GM23338 (cell line): Measurements from ENCODE around the gene PDE1A. TPM values are rescaled to one million over a fixed set of nuclear protein-coding genes. Genes with fewer than 3 reads are reported as not detected.

Experiments used
- ATAC-seq: fragments of 200-7000 bp; cut with Tn5 transposase; 3 replicates; pipeline ENCODE4 v1.9.1; 2020
- DNase-seq: peaks from one replicate; pipeline ENCODE4 v3.0.0-alpha.2; 2015; ENCODE audit warnings: low spot score
- H2AFZ ChIP-seq: fragments of 200-600 bp; sonication (generic); 2 replicates; pipeline ENCODE4 v1.8.0; 2016; ENCODE audit warnings: antibody characterized with exemption, mild to moderate bottlenecking, moderate library complexity
- H3F3A ChIP-seq: fragments of 200-600 bp; sonication (generic); replicated peaks from 2 replicates; pipeline ENCODE4 v1.8.0; 2017; ENCODE audit warnings: antibody characterized with exemption, mixed run types, low read depth
- H3K27ac ChIP-seq: fragments of 200-600 bp; sonication (generic); 2 replicates; pipeline ENCODE4 v1.6.1; 2016; ENCODE audit warnings: low read depth
- H3K27me3 ChIP-seq: fragments of 200-600 bp; sonication (generic); 2 replicates; pipeline ENCODE4 v1.8.0; 2016; ENCODE audit warnings: mild to moderate bottlenecking, mixed run types, moderate library complexity; ENCODE audit not compliant: insufficient read depth
- H3K36me3 ChIP-seq: fragments of 200-600 bp; sonication (generic); 2 replicates; pipeline ENCODE4 v1.8.0; 2016; ENCODE audit warnings: mild to moderate bottlenecking; ENCODE audit not compliant: insufficient read depth
- H3K4me1 ChIP-seq: fragments of 200-600 bp; sonication (generic); 2 replicates; pipeline ENCODE4 v1.8.0; 2016; ENCODE audit warnings: mild to moderate bottlenecking, moderate library complexity; ENCODE audit not compliant: insufficient read depth
- H3K4me2 ChIP-seq: fragments of 200-600 bp; sonication (generic); 2 replicates; pipeline ENCODE4 v1.7.1; 2017; ENCODE audit warnings: mixed run types
- H3K4me3 ChIP-seq: fragments of 200-600 bp; sonication (generic); 2 replicates; pipeline ENCODE4 v1.6.1; 2016; ENCODE audit warnings: mixed run types
- H3K79me2 ChIP-seq: fragments of 200-600 bp; sonication (generic); replicated peaks from 2 replicates; pipeline ENCODE4 v1.8.0; 2017; ENCODE audit warnings: mild to moderate bottlenecking; ENCODE audit not compliant: insufficient read depth
- H3K9me2 ChIP-seq: fragments of 200-600 bp; sonication (generic); 2 replicates; pipeline ENCODE4 v1.8.0; 2017; ENCODE audit not compliant: insufficient read depth
- H4K20me1 ChIP-seq: fragments of 200-600 bp; sonication (generic); replicated peaks from 2 replicates; pipeline ENCODE4 v1.8.0; 2017; ENCODE audit warnings: mild to moderate bottlenecking; ENCODE audit not compliant: insufficient read depth
- H3K27ac Mint-ChIP-seq: 2 replicates; pipeline ENCODE4 v1.8.0; 2020; ENCODE audit warnings: inconsistent platforms, mild to moderate bottlenecking, moderate library complexity, mixed read lengths
- H3K27me3 Mint-ChIP-seq: 3 replicates; pipeline ENCODE4 v1.8.0; 2022; ENCODE audit warnings: low read depth, mild to moderate bottlenecking, moderate library complexity, mixed read lengths, inconsistent platforms; ENCODE audit not compliant: insufficient read depth, poor library complexity
- H3K36me3 Mint-ChIP-seq: 3 replicates; pipeline ENCODE4 v1.8.0; 2021; ENCODE audit warnings: low read depth, mild to moderate bottlenecking, inconsistent platforms, moderate library complexity, mixed read lengths
- H3K4me1 Mint-ChIP-seq: 3 replicates; pipeline ENCODE4 v1.8.0; 2020; ENCODE audit warnings: mild to moderate bottlenecking, inconsistent platforms, mixed read lengths
- H3K4me3 Mint-ChIP-seq: 3 replicates; pipeline ENCODE4 v1.8.0; 2021; ENCODE audit warnings: moderate library complexity, mild to moderate bottlenecking, inconsistent platforms, mixed read lengths
- H3K9me3 Mint-ChIP-seq: 3 replicates; pipeline ENCODE4 v1.8.0; 2020; ENCODE audit warnings: moderate library complexity, mild to moderate bottlenecking, inconsistent platforms, mixed read lengths
- CREB1 ChIP-seq: fragments of 250-450 bp; sonication (Bioruptor Pico); IDR thresholded peaks from 2 replicates; pipeline ENCODE4 v1.5.0; 2020; ENCODE audit warnings: low read depth, mild to moderate bottlenecking, moderate library complexity
- EZH2 ChIP-seq: fragments of 200-600 bp; sonication (generic); IDR thresholded peaks from one replicate; pipeline ENCODE4 v1.8.0; 2017; ENCODE audit warnings: antibody characterized with exemption, mild to moderate bottlenecking, low read depth; ENCODE audit not compliant: unreplicated experiment
- EZH2phosphoT487 ChIP-seq: fragments of 200-600 bp; sonication (generic); IDR thresholded peaks from one replicate; pipeline ENCODE4 v1.8.1; 2018; ENCODE audit warnings: antibody characterized with exemption; ENCODE audit not compliant: unreplicated experiment
- JUNB ChIP-seq: IDR thresholded peaks from one replicate; pipeline ENCODE4 v1.6.1; 2016; ENCODE audit warnings: antibody characterized with exemption; ENCODE audit not compliant: unreplicated experiment
- NANOG ChIP-seq: IDR thresholded peaks from 2 replicates; pipeline ENCODE4 v1.6.1; 2016; ENCODE audit warnings: antibody characterized with exemption, borderline replicate concordance
- POLR2AphosphoS5 ChIP-seq: IDR thresholded peaks from 2 replicates; pipeline ENCODE4 v1.6.1; 2016; ENCODE audit warnings: antibody characterized with exemption, low read depth
- STAT1 ChIP-seq: IDR thresholded peaks from one replicate; pipeline ENCODE4 v1.6.1; 2016; ENCODE audit warnings: antibody characterized with exemption; ENCODE audit not compliant: unreplicated experiment
- ZNF114 ChIP-seq: fragments of 250-450 bp; sonication (Bioruptor Pico); IDR thresholded peaks from 2 replicates; pipeline ENCODE4 v1.5.0; 2020; ENCODE audit warnings: mild to moderate bottlenecking, moderate library complexity
- ZNF331 ChIP-seq: fragments of 250-450 bp; sonication (Bioruptor Pico); IDR thresholded peaks from 2 replicates; pipeline ENCODE4 v1.5.0; 2020; ENCODE audit warnings: low read depth, mild to moderate bottlenecking, moderate library complexity
- polyA plus RNA-seq: library from polyadenylated mRNA; unstranded; fragments of >200 nt; fragmentation: Nextera tagmentation; extraction: Ambion mirVana; gene quantifications from 2 replicates; pipeline ENCODE4 v1.2.1, GENCODE V29; 2016
- total RNA-seq: library from RNA; depleted of rRNA; stranded (reverse); fragments of >200 nt; shearing (Covaris generic); gene quantifications from 2 replicates; pipeline ENCODE4 v1.2.3, GENCODE V29; 2014
- TF ChIP-seq, protein P1 (sequence below): fragments of 250-450 bp; sonication (Bioruptor Pico); IDR thresholded peaks from 2 replicates; pipeline ENCODE4 v1.5.0; 2020; ENCODE audit warnings: mild to moderate bottlenecking, moderate library complexity
- TF ChIP-seq, protein P2 (sequence below): IDR thresholded peaks from 2 replicates; pipeline ENCODE4 v1.6.1; 2016; ENCODE audit warnings: antibody characterized with exemption
- TF ChIP-seq, protein P3 (sequence below), 2 experiments: fragments of 200-600 bp in 1 of 2; sonication (generic) in 1 of 2; conservative IDR thresholded peaks; 2 replicates each; pipeline versions ENCODE4 v1.5.1 to v1.6.1; 2016 to 2017; ENCODE audit warnings: antibody characterized with exemption in 2 of 2, low read depth in 2 of 2, mild to moderate bottlenecking in 2 of 2, moderate library complexity in 1 of 2
- TF ChIP-seq, protein P4 (sequence below): IDR thresholded peaks from one replicate; pipeline ENCODE4 v1.6.1; 2018; ENCODE audit warnings: antibody characterized with exemption; ENCODE audit not compliant: unreplicated experiment

Gene PDE1A
- total and polyA plus RNA-seq, 2 experiments from 2014 or later = 0.28 to 0.31 TPM

DNA sequence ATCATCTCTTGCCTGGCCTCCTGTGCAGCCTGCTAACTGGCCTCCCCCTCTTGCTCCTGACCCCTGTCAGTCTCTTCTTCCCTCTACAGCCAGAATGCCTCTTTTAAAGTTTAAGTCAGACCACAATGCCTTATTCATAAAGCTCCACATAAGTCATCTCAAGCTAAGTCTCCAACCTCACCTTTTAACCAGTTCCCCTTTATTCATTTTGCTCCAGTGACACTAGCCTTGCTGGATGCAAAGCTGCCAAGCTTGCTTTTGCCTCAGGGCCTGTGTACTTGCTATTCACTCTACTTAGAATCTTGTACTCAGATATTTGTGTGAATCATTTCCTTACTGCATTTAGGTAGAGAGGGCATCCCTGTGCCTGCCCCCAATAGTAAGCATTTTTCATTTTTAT, 180.9 kb downstream of the PDE1A start:
- no peaks in the 10 kb centered on the region for H3K27me3 ChIP-seq
- Mint-ChIP-seq H3K4me3 (no peak overlapping the region), H3K36me3 (no peaks in the 10 kb centered on the region), H3K9me3 (no peaks in the 10 kb centered on the region), H3K27ac (no peak overlapping the region), H3K27me3 (no peaks in the 10 kb centered on the region), H3K4me1 (peaks cover 21% of the 10 kb centered on the region)
- peaks cover 17% of the 10 kb centered on the region; the same call in 1 of the 2 replicates for H3K9me2 ChIP-seq
- H3K27ac ChIP-seq = no peak overlapping the region
- no peak overlapping the region for H3K4me3 ChIP-seq
- no peak overlapping the region for H3K4me2 ChIP-seq
- H3F3A ChIP-seq = no peaks in the 10 kb centered on the region
- peaks cover 9% of the 10 kb centered on the region for H3K4me1 ChIP-seq
- DNase-seq = no peak
- no peaks in the 10 kb centered on the region for H3K79me2 ChIP-seq
- H4K20me1 ChIP-seq = no peaks in the 10 kb centered on the region
- TF ChIP-seq EZH2 (no peak), POLR2AphosphoS5 (no peak), CREB1 (no peak), JUNB (no peak), ZNF331 (CRISPR knock-in tag) (no peak), EZH2phosphoT487 (no peak), NANOG (no peak), STAT1 (no peak), ZNF114 (CRISPR knock-in tag) (no peak)
- TF ChIP-seq, protein P1, sequence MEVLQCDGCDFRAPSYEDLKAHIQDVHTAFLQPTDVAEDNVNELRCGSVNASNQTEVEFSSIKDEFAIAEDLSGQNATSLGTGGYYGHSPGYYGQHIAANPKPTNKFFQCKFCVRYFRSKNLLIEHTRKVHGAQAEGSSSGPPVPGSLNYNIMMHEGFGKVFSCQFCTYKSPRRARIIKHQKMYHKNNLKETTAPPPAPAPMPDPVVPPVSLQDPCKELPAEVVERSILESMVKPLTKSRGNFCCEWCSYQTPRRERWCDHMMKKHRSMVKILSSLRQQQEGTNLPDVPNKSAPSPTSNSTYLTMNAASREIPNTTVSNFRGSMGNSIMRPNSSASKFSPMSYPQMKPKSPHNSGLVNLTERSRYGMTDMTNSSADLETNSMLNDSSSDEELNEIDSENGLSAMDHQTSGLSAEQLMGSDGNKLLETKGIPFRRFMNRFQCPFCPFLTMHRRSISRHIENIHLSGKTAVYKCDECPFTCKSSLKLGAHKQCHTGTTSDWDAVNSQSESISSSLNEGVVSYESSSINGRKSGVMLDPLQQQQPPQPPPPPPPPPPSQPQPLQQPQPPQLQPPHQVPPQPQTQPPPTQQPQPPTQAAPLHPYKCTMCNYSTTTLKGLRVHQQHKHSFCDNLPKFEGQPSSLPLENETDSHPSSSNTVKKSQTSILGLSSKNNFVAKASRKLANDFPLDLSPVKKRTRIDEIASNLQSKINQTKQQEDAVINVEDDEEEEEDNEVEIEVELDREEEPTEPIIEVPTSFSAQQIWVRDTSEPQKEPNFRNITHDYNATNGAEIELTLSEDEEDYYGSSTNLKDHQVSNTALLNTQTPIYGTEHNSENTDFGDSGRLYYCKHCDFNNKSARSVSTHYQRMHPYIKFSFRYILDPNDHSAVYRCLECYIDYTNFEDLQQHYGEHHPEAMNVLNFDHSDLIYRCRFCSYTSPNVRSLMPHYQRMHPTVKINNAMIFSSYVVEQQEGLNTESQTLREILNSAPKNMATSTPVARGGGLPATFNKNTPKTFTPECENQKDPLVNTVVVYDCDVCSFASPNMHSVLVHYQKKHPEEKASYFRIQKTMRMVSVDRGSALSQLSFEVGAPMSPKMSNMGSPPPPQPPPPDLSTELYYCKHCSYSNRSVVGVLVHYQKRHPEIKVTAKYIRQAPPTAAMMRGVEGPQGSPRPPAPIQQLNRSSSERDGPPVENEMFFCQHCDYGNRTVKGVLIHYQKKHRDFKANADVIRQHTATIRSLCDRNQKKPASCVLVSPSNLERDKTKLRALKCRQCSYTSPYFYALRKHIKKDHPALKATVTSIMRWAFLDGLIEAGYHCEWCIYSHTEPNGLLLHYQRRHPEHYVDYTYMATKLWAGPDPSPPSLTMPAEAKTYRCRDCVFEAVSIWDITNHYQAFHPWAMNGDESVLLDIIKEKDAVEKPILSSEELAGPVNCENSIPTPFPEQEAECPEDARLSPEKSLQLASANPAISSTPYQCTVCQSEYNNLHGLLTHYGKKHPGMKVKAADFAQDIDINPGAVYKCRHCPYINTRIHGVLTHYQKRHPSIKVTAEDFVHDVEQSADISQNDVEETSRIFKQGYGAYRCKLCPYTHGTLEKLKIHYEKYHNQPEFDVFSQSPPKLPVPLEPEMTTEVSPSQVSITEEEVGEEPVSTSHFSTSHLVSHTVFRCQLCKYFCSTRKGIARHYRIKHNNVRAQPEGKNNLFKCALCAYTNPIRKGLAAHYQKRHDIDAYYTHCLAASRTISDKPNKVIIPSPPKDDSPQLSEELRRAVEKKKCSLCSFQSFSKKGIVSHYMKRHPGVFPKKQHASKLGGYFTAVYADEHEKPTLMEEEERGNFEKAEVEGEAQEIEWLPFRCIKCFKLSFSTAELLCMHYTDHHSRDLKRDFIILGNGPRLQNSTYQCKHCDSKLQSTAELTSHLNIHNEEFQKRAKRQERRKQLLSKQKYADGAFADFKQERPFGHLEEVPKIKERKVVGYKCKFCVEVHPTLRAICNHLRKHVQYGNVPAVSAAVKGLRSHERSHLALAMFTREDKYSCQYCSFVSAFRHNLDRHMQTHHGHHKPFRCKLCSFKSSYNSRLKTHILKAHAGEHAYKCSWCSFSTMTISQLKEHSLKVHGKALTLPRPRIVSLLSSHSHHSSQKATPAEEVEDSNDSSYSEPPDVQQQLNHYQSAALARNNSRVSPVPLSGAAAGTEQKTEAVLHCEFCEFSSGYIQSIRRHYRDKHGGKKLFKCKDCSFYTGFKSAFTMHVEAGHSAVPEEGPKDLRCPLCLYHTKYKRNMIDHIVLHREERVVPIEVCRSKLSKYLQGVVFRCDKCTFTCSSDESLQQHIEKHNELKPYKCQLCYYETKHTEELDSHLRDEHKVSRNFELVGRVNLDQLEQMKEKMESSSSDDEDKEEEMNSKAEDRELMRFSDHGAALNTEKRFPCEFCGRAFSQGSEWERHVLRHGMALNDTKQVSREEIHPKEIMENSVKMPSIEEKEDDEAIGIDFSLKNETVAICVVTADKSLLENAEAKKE (CRISPR knock-in tag) = no peak
- TF ChIP-seq, protein P2, sequence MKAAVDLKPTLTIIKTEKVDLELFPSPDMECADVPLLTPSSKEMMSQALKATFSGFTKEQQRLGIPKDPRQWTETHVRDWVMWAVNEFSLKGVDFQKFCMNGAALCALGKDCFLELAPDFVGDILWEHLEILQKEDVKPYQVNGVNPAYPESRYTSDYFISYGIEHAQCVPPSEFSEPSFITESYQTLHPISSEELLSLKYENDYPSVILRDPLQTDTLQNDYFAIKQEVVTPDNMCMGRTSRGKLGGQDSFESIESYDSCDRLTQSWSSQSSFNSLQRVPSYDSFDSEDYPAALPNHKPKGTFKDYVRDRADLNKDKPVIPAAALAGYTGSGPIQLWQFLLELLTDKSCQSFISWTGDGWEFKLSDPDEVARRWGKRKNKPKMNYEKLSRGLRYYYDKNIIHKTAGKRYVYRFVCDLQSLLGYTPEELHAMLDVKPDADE = no peak
- TF ChIP-seq, protein P3, sequence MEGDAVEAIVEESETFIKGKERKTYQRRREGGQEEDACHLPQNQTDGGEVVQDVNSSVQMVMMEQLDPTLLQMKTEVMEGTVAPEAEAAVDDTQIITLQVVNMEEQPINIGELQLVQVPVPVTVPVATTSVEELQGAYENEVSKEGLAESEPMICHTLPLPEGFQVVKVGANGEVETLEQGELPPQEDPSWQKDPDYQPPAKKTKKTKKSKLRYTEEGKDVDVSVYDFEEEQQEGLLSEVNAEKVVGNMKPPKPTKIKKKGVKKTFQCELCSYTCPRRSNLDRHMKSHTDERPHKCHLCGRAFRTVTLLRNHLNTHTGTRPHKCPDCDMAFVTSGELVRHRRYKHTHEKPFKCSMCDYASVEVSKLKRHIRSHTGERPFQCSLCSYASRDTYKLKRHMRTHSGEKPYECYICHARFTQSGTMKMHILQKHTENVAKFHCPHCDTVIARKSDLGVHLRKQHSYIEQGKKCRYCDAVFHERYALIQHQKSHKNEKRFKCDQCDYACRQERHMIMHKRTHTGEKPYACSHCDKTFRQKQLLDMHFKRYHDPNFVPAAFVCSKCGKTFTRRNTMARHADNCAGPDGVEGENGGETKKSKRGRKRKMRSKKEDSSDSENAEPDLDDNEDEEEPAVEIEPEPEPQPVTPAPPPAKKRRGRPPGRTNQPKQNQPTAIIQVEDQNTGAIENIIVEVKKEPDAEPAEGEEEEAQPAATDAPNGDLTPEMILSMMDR (conservative IDR thresholded peaks at IDR 0.05; ENCODE audit: low read depth in 2 of 2) = no peak
- TF ChIP-seq, protein P4, sequence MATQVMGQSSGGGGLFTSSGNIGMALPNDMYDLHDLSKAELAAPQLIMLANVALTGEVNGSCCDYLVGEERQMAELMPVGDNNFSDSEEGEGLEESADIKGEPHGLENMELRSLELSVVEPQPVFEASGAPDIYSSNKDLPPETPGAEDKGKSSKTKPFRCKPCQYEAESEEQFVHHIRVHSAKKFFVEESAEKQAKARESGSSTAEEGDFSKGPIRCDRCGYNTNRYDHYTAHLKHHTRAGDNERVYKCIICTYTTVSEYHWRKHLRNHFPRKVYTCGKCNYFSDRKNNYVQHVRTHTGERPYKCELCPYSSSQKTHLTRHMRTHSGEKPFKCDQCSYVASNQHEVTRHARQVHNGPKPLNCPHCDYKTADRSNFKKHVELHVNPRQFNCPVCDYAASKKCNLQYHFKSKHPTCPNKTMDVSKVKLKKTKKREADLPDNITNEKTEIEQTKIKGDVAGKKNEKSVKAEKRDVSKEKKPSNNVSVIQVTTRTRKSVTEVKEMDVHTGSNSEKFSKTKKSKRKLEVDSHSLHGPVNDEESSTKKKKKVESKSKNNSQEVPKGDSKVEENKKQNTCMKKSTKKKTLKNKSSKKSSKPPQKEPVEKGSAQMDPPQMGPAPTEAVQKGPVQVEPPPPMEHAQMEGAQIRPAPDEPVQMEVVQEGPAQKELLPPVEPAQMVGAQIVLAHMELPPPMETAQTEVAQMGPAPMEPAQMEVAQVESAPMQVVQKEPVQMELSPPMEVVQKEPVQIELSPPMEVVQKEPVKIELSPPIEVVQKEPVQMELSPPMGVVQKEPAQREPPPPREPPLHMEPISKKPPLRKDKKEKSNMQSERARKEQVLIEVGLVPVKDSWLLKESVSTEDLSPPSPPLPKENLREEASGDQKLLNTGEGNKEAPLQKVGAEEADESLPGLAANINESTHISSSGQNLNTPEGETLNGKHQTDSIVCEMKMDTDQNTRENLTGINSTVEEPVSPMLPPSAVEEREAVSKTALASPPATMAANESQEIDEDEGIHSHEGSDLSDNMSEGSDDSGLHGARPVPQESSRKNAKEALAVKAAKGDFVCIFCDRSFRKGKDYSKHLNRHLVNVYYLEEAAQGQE = no peak
- ATAC-seq = no peak
- no peak overlapping the region for H2AFZ ChIP-seq
- no peaks in the 10 kb centered on the region for H3K36me3 ChIP-seq
